Uterus (tissue), 4 donors: ENCODE results near the gene FSD2. TPM values are rescaled to one million over a fixed set of nuclear protein-coding genes. Genes with fewer than 3 reads are reported as not detected.
"Not testable (repeated sequence)": the region's sequence is repeated elsewhere in the genome, so short reads cannot be mapped to it uniquely, and the experiment has no call there.

Experiments used
- DNase-seq, 2 donors: peaks; one replicate each; pipeline ENCODE4 v3.0.0-alpha.2; 2019 to 2020
- H3K27ac ChIP-seq, 2 donors: fragments of 200-600 bp; sonication (generic); 1 replicate in 1 of 2; 2 replicates in 1 of 2; pipeline ENCODE4 v1.5.1; 2016 to 2018
- H3K27me3 ChIP-seq, 2 donors: fragments of 200-600 bp; sonication (generic); one replicate each; pipeline ENCODE4 v1.5.1; 2018 to 2019; ENCODE audit warnings: control low read depth in 1 of 2
- H3K36me3 ChIP-seq, 2 donors: fragments of 200-600 bp; sonication (generic); one replicate each; pipeline ENCODE4 v1.5.1; 2019; ENCODE audit warnings: control low read depth in 1 of 2
- H3K4me1 ChIP-seq, 2 donors: fragments of 200-600 bp; sonication (generic); one replicate each; pipeline ENCODE4 v1.5.1; 2018 to 2019; ENCODE audit warnings: control low read depth in 1 of 2
- H3K4me3 ChIP-seq, 2 donors: fragments of 200-600 bp; sonication (generic); 1 replicate in 1 of 2; 2 replicates in 1 of 2; pipeline ENCODE4 v1.5.1; 2018 to 2019; ENCODE audit warnings: mild to moderate bottlenecking in 1 of 2
- H3K9me3 ChIP-seq, 2 donors: fragments of 200-600 bp; sonication (generic); one replicate each; pipeline ENCODE4 v1.5.1; 2019; ENCODE audit warnings: control low read depth in 1 of 2
- CTCF ChIP-seq, 4 experiments: fragments of 200-600 bp in 2 of 4; fragments of 450-650 bp in 2 of 4; sonication (generic) in 2 of 4; IDR thresholded peaks; one replicate each; pipeline ENCODE4 v1.5.1; 2016 to 2019; ENCODE audit warnings: antibody characterized with exemption in 4 of 4, mild to moderate bottlenecking in 2 of 4, moderate library complexity in 1 of 4
- POLR2A ChIP-seq, 2 donors: fragments of 450-650 bp; IDR thresholded peaks; one replicate each; pipeline ENCODE4 v1.6.1; 2016; ENCODE audit warnings: antibody characterized with exemption in 2 of 2, mild to moderate bottlenecking in 1 of 2, moderate library complexity in 1 of 2
- intact Hi-C: fragments of 100-400 bp; cut with DNase I; formaldehyde crosslinking; loops from one replicate; pipeline ENCODE4 v1.15.1; 2023; ENCODE audit warnings: low total_unique reads
- total RNA-seq, 4 donors: library from RNA; depleted of rRNA in 3 of 4; stranded (reverse); fragments of >200 nt in 3 of 4; gene quantifications; one replicate each; pipeline versions ENCODE4 v1.1.0 to v1.2.4, GENCODE V29; 2014 to 2023
- donor health status: DM: yes; HTN: yes; CAD: no.

The FSD2 gene
- total RNA-seq, 4 donors from 2014 or later: not detected

- intact Hi-C loops: no loop called here
- TF ChIP-seq POLR2A (IDR thresholded peaks at IDR 0.05) (no peak), CTCF (IDR thresholded peaks at IDR 0.05) (no peak)
- H3K4me1 ChIP-seq: no peaks in the 10 kb centered on the region
- H3K9me3 ChIP-seq: no peaks in the 10 kb centered on the region
- H3K4me3 ChIP-seq: no peak overlapping the region
- no peaks in the 10 kb centered on the region for H3K27me3 ChIP-seq
- no peak for DNase-seq
- no peaks in the 10 kb centered on the region for H3K36me3 ChIP-seq
- H3K27ac ChIP-seq: no peak overlapping the region
These were observed 38.6 kb downstream of the FSD2 start for GRCh38 chr15:82767163-82767829.

- H3K4me1 ChIP-seq, H3K9me3 ChIP-seq, H3K36me3 ChIP-seq, H3K27ac ChIP-seq, H3K4me3 ChIP-seq, intact Hi-C loops, DNase-seq, H3K27me3 ChIP-seq: not testable (repeated sequence)
These were observed 39.7 kb downstream of the FSD2 start for GRCh38 chr15:82766201-82766600.

GRCh38 chr15:82764740-82765139 lies 41.1 kb downstream of the FSD2 start:
- no peak overlapping the region for H3K4me3 ChIP-seq
- intact Hi-C loops: no loop called here
- H3K27ac ChIP-seq: no peak overlapping the region
- no peaks in the 10 kb centered on the region for H3K36me3 ChIP-seq
- no peaks in the 10 kb centered on the region for H3K4me1 ChIP-seq
- no peaks in the 10 kb centered on the region for H3K27me3 ChIP-seq
- DNase-seq: no peak
- no peak for TF ChIP-seq POLR2A (IDR thresholded peaks at IDR 0.05)
- no peak for TF ChIP-seq CTCF (IDR thresholded peaks at IDR 0.05)
- no peaks in the 10 kb centered on the region for H3K9me3 ChIP-seq

GRCh38 chr15:82764117-82764490 lies 41.8 kb downstream of the FSD2 start:
- H3K4me1 ChIP-seq: no peaks in the 10 kb centered on the region

GRCh38 chr15:82763361-82764116 lies 42.3 kb downstream of the FSD2 start:
- Histone ChIP-seq H3K4me3 (no peak overlapping the region), H3K27ac (no peak overlapping the region), H3K36me3 (no peaks in the 10 kb centered on the region), H3K9me3 (no peaks in the 10 kb centered on the region), H3K27me3 (no peaks in the 10 kb centered on the region), H3K4me1 (no peaks in the 10 kb centered on the region)
- intact Hi-C loops: no loop called here
- no peak for DNase-seq
- TF ChIP-seq CTCF (IDR thresholded peaks at IDR 0.05): no peak
- TF ChIP-seq POLR2A (IDR thresholded peaks at IDR 0.05): no peak

More at GRCh38 chr15:82764117-82764490, 41.8 kb downstream of the FSD2 start:
- Histone ChIP-seq H3K4me3 (no peak overlapping the region), H3K27ac (no peak overlapping the region), H3K27me3 (no peaks in the 10 kb centered on the region), H3K36me3 (no peaks in the 10 kb centered on the region), H3K9me3 (no peaks in the 10 kb centered on the region)
- intact Hi-C loops: no loop called here
- no peak for DNase-seq
- TF ChIP-seq CTCF (IDR thresholded peaks at IDR 0.05): no peak
- no peak for TF ChIP-seq POLR2A (IDR thresholded peaks at IDR 0.05)
